CD14-positive monocyte (primary cell): ENCODE results near the gene TM2D3. TPM values are rescaled to one million over a fixed set of nuclear protein-coding genes. Genes with fewer than 3 reads are reported as not detected.
A peak's percentile ranks its signal among the peaks of the same experiment; 100 is the strongest.

ENCODE experiments used
- DNase-seq, 3 donors: peaks; one replicate each; pipeline ENCODE4 v3.0.0-alpha.2; 2011 to 2022
- H2AFZ ChIP-seq: 2 replicates; pipeline ENCODE4 v1.6.0; 2012; ENCODE audit warnings: mild to moderate bottlenecking, low read depth, low read length, inconsistent platforms; ENCODE audit not compliant: insufficient read depth, poor library complexity, severe bottlenecking
- H3K27ac ChIP-seq, 2 donors: 1 replicate in 1 of 2; 2 replicates in 1 of 2; pipeline ENCODE4 v1.5.1; 2012 to 2013; ENCODE audit warnings: low read length in 2 of 2, control low read depth in 1 of 2, inconsistent platforms in 1 of 2, low read depth in 1 of 2, mild to moderate bottlenecking in 1 of 2
- H3K27me3 ChIP-seq, 2 donors: one replicate each; pipeline versions ENCODE4 v1.6.0 to v1.6.1; 2011 to 2013; ENCODE audit warnings: low read length in 2 of 2; ENCODE audit not compliant: control insufficient read depth in 2 of 2, insufficient read depth in 2 of 2
- H3K36me3 ChIP-seq, 2 donors: replicated peaks in 1 of 2; 1 replicate in 1 of 2; 2 replicates in 1 of 2; pipeline versions ENCODE4 v1.5.1 to v1.6.1; 2012 to 2013; ENCODE audit warnings: low read length in 2 of 2, control low read depth in 1 of 2, inconsistent platforms in 1 of 2, mild to moderate bottlenecking in 1 of 2; ENCODE audit not compliant: insufficient read depth in 2 of 2, control insufficient read depth in 1 of 2
- H3K4me1 ChIP-seq, 2 donors: 1 replicate in 1 of 2; 2 replicates in 1 of 2; pipeline versions ENCODE4 v1.5.1 to v1.6.1; 2012 to 2013; ENCODE audit warnings: low read length in 2 of 2, control low read depth in 1 of 2, inconsistent platforms in 1 of 2, mild to moderate bottlenecking in 1 of 2, moderate library complexity in 1 of 2; ENCODE audit not compliant: insufficient read depth in 2 of 2, control insufficient read depth in 1 of 2
- H3K4me2 ChIP-seq: replicated peaks from 2 replicates; pipeline ENCODE3; 2012; ENCODE audit warnings: low read length, moderate library complexity, mild to moderate bottlenecking; ENCODE audit not compliant: poor library complexity, severe bottlenecking; ENCODE audit errors: extremely low read depth
- H3K4me3 ChIP-seq, 3 experiments: fragments of 200-600 bp in 1 of 3; sonication (generic) in 1 of 3; replicated peaks in 1 of 3; 1 replicate in 2 of 3; 2 replicates in 1 of 3; pipeline ENCODE4 v1.5.1; 2011 to 2013; ENCODE audit warnings: low read length in 3 of 3, mild to moderate bottlenecking in 3 of 3, control low read depth in 2 of 3, low read depth in 2 of 3, inconsistent platforms in 1 of 3, moderate library complexity in 1 of 3
- H3K79me2 ChIP-seq: 2 replicates; pipeline ENCODE4 v1.6.0; 2012; ENCODE audit warnings: mild to moderate bottlenecking, control low read depth, inconsistent platforms, low read length, moderate library complexity; ENCODE audit not compliant: insufficient read depth
- H3K9ac ChIP-seq: 2 replicates; pipeline ENCODE4 v1.6.0; 2017; ENCODE audit warnings: low read length, mild to moderate bottlenecking; ENCODE audit not compliant: insufficient read depth, poor library complexity, severe bottlenecking
- H3K9me3 ChIP-seq, 2 donors: replicated peaks in 1 of 2; 1 replicate in 1 of 2; 2 replicates in 1 of 2; pipeline versions ENCODE4 v1.5.1 to v1.6.1; 2012 to 2013; ENCODE audit warnings: low read length in 2 of 2, control low read depth in 1 of 2; ENCODE audit not compliant: control insufficient read depth in 1 of 2, insufficient read depth in 1 of 2
- H4K20me1 ChIP-seq: 2 replicates; pipeline ENCODE4 v1.6.0; 2012; ENCODE audit warnings: mild to moderate bottlenecking, low read length, control low read depth, moderate library complexity; ENCODE audit not compliant: insufficient read depth
- H3K27ac Mint-ChIP-seq, 7 donors: one replicate each; pipeline ENCODE4 v1.8.0; 2020; ENCODE audit warnings: mild to moderate bottlenecking in 7 of 7, mixed read lengths in 7 of 7, moderate library complexity in 6 of 7, inconsistent platforms in 2 of 7
- H3K27me3 Mint-ChIP-seq, 3 donors: one replicate each; pipeline ENCODE4 v1.8.0; 2021 to 2022; ENCODE audit warnings: low read depth in 3 of 3, mild to moderate bottlenecking in 3 of 3, mixed read lengths in 3 of 3, moderate library complexity in 3 of 3, inconsistent platforms in 1 of 3
- H3K36me3 Mint-ChIP-seq, 2 donors: one replicate each; pipeline ENCODE4 v1.8.0; 2020; ENCODE audit warnings: mixed read lengths in 2 of 2, inconsistent platforms in 1 of 2, mild to moderate bottlenecking in 1 of 2
- H3K4me1 Mint-ChIP-seq: one replicate; pipeline ENCODE4 v1.8.0; 2020; ENCODE audit warnings: mild to moderate bottlenecking, mixed read lengths
- H3K4me3 Mint-ChIP-seq, 2 donors: one replicate each; pipeline ENCODE4 v1.8.0; 2020; ENCODE audit warnings: mild to moderate bottlenecking in 2 of 2, mixed read lengths in 2 of 2, moderate library complexity in 1 of 2
- H3K9me3 Mint-ChIP-seq, 7 donors: one replicate each; pipeline ENCODE4 v1.8.0; 2020 to 2022; ENCODE audit warnings: mixed read lengths in 7 of 7, mild to moderate bottlenecking in 6 of 7, moderate library complexity in 6 of 7, inconsistent platforms in 2 of 7
- CTCF ChIP-seq: fragments of 200-600 bp; IDR thresholded peaks from one replicate; pipeline ENCODE4 v1.8.0; 2022; ENCODE audit warnings: antibody characterized with exemption, mild to moderate bottlenecking
- WGBS: methylation state at CpG from one replicate; pipeline ENCODE4 v1.1.5; 2013; ENCODE audit warnings: missing lambda C conversion rate; ENCODE audit not compliant: insufficient coverage; 5-methylcytosine and 5-hydroxymethylcytosine counted together
- intact Hi-C, 2 donors: fragments of 100-400 bp; cut with micrococcal nuclease; formaldehyde crosslinking; loops; one replicate each; pipeline versions ENCODE4 v1.15.0 to v1.15.1; 2023
- polyA plus RNA-seq, 3 donors: library from polyadenylated mRNA; depleted of rRNA in 1 of 3; unstranded in 2 of 3; stranded (reverse) in 1 of 3; fragments of 300-500 nt in 2 of 3; fragments of >200 nt in 1 of 3; fragmentation: Illumina TruSeq in 2 of 3; gene quantifications; 1 replicate in 2 of 3; 2 replicates in 1 of 3; pipeline ENCODE4 v1.2.3, GENCODE V29; 2012 to 2021

The TM2D3 gene
- polyA plus RNA-seq, 3 donors, result 22.9 to 54.6 (median 26.5) TPM

GRCh38 chr15:101609742-101610610 lies 42.2 kb downstream of the TM2D3 start:
- Mint-ChIP-seq H3K9me3 (peaks cover 0 to 1% (median 0%) of the 10 kb centered on the region in 7 donors), H3K4me3 (no peak overlapping the region), H3K27ac (peak overlapping the region in 1 of 7 donors; percentile 51), H3K4me1 (no peaks in the 10 kb centered on the region), H3K36me3 (no peaks in the 10 kb centered on the region), H3K27me3 (peaks cover 2 to 11% (median 10%) of the 10 kb centered on the region in 3 donors)
- H3K79me2 ChIP-seq, result no peaks in the 10 kb centered on the region
- no peaks in the 10 kb centered on the region for H3K9me3 ChIP-seq
- H3K9ac ChIP-seq, result no peak overlapping the region
- intact Hi-C loops, result no loop called here
- H3K27me3 ChIP-seq, result no peaks in the 10 kb centered on the region
- no peak overlapping the region for H3K4me3 ChIP-seq
- no peaks in the 10 kb centered on the region for H4K20me1 ChIP-seq
- no peak overlapping the region for H2AFZ ChIP-seq
- no peaks in the 10 kb centered on the region for H3K36me3 ChIP-seq
- no peak for TF ChIP-seq CTCF
- H3K4me2 ChIP-seq, result no peak overlapping the region
- DNase-seq, result no peak
- no peak overlapping the region for H3K27ac ChIP-seq
- WGBS, result 93% methylated on average over 17 of the region's 23 CpGs
- no peaks in the 10 kb centered on the region for H3K4me1 ChIP-seq

GRCh38 chr15:101608201-101608600 lies 44.0 kb downstream of the TM2D3 start:
- TF ChIP-seq CTCF, result no peak

More at GRCh38 chr15:101608201-101608600, 44.0 kb downstream of the TM2D3 start:
- Histone ChIP-seq H3K79me2 (no peaks in the 10 kb centered on the region), H3K27ac (no peak overlapping the region), H3K4me3 (no peak overlapping the region), H3K36me3 (no peaks in the 10 kb centered on the region), H3K4me1 (no peaks in the 10 kb centered on the region), H3K9me3 (no peaks in the 10 kb centered on the region), H3K27me3 (no peaks in the 10 kb centered on the region), H3K4me2 (no peak overlapping the region), H3K9ac (no peak overlapping the region), H2AFZ (no peak overlapping the region), H4K20me1 (no peaks in the 10 kb centered on the region)
- H3K9me3 Mint-ChIP-seq, result peaks cover 0 to 7% (median 3%) of the 10 kb centered on the region in 7 donors
- DNase-seq, result no peak
- H3K36me3 Mint-ChIP-seq, result no peaks in the 10 kb centered on the region
- no peaks in the 10 kb centered on the region for H3K4me1 Mint-ChIP-seq
- no peak overlapping the region for H3K4me3 Mint-ChIP-seq
- WGBS, result 86% methylated on average over 9 of the region's 9 CpGs
- peaks cover 2 to 13% (median 10%) of the 10 kb centered on the region in 3 donors for H3K27me3 Mint-ChIP-seq
- intact Hi-C loops, result no loop called here
- H3K27ac Mint-ChIP-seq, result no peak overlapping the region
